Stimulated activated CD4-positive, alpha-beta T cell treated with anti-CD3 and anti-CD28 coated beads, TNF-alpha, amount 100 ng/mL, for 48 hours (primary cell): ENCODE data around the gene NDUFB8.
A peak's percentile ranks its signal among the peaks of the same experiment; 100 is the strongest.
"Not testable (repeated sequence)": the region's sequence is repeated elsewhere in the genome, so short reads cannot be mapped to it uniquely, and the experiment has no call there.

Experiments
- DNase-seq, 3 donors: peaks; one replicate each; pipeline ENCODE4 v3.0.0-alpha.2; 2020; ENCODE audit warnings: low read depth in 3 of 3

NDUFB8 gene

GRCh38 chr10:100529475-100530298 is at the start of gene NDUFB8:
NDUFB8 (minus strand) TSS chr10:100529871; CDS start chr10:100529851, 20 bp downstream.
- peak; percentile 77 to 91 (median 82) for DNase-seq

GRCh38 chr10:100576282-100576635 is 46.6 kb upstream of the NDUFB8 start:
- DNase-seq, result no peak

GRCh38 chr10:100575585-100576281 is 46.1 kb upstream of the NDUFB8 start:
- no peak for DNase-seq

GRCh38 chr10:100575146-100575545 is 45.5 kb upstream of the NDUFB8 start:
- DNase-seq, result not testable (repeated sequence)

- DNase-seq, result no peak
These were observed 41.6 kb upstream of the NDUFB8 start for GRCh38 chr10:100571084-100571856.

GRCh38 chr10:100570506-100570905 is 40.8 kb upstream of the NDUFB8 start:
- DNase-seq, result no peak

GRCh38 chr10:100569687-100570481 is 40.2 kb upstream of the NDUFB8 start:
- DNase-seq, result no peak

- DNase-seq, result no peak
These were observed 39.2 kb upstream of the NDUFB8 start for GRCh38 chr10:100568912-100569311.

- DNase-seq, result no peak
These were observed 38.2 kb upstream of the NDUFB8 start for GRCh38 chr10:100567826-100568225.

- no peak for DNase-seq
These were observed 37.6 kb upstream of the NDUFB8 start for GRCh38 chr10:100567249-100567648.

- no peak for DNase-seq
These were observed 36.9 kb upstream of the NDUFB8 start for GRCh38 chr10:100566561-100566960.

- DNase-seq, result no peak
These were observed 35.7 kb upstream of the NDUFB8 start for GRCh38 chr10:100565206-100565985.

- DNase-seq, result peak; percentile 51 to 72 (median 69)
These were observed 32.5 kb upstream of the NDUFB8 start for GRCh38 chr10:100562008-100562672.

GRCh38 chr10:100561005-100561404 is 31.3 kb upstream of the NDUFB8 start:
- no peak for DNase-seq

- DNase-seq, result no peak
These were observed 30.6 kb upstream of the NDUFB8 start for GRCh38 chr10:100560248-100560647.

GRCh38 chr10:100554902-100555301 is 25.2 kb upstream of the NDUFB8 start:
- DNase-seq, result no peak

GRCh38 chr10:100553929-100554328 is 24.3 kb upstream of the NDUFB8 start:
- no peak for DNase-seq

- no peak for DNase-seq
These were observed 22.1 kb upstream of the NDUFB8 start for GRCh38 chr10:100551738-100552137.

GRCh38 chr10:100551196-100551595 is 21.5 kb upstream of the NDUFB8 start:
- no peak for DNase-seq

GRCh38 chr10:100544950-100545349 is 15.3 kb upstream of the NDUFB8 start:
- no peak for DNase-seq
